ENCODE data around the gene DPH1. TPM values are rescaled to one million over a fixed set of nuclear protein-coding genes. Genes with fewer than 3 reads are reported as not detected.
"Not testable (repeated sequence)": the region's sequence is repeated elsewhere in the genome, so short reads cannot be mapped to it uniquely, and the experiment has no call there.

The DPH1 gene
- total RNA-seq, 1 donor from 2014 or later, result 35.6 TPM

DNA sequence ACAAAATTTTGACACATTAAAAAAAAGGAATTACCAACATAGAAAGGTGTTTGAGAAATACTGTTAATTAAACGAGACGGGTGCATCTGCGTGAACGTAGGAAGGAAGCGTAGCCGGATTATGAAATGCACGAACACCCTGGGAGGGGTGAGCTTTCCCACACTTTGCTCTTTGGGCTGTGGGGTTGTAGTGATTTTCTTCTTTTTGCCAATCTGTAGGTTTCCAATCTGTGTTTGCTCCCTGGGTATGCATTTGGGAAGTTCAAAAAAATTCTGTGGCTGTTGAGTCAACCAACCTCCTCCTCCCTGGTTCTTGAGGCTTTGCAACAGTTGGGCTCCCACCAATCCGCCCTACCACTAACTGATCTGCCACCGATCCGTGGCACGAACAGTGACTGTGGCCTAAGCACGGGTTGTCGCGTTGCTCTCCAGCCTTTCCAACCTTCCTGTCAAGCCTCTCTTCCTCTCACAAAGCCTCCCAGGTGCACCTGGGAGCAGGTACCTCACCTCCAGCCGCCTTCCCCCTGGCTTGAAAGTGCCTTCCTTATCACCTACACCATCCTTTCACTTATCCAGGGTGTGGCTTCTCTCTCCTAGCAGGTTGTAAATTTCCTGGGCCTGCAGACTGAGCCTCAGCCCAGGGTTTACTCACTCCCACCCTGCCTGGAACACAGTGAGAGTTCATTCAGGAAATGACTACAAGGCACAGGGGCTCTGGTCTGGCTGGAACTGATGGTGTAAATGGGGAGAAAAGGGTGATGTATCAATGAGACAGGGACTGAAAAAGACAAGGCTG is 21.4 kb upstream of the DPH1 start:
- no peak for DNase-seq (ENCODE audit: low spot score)

- no peak for DNase-seq (ENCODE audit: low spot score)
Measured at GRCh38 chr17:2009737-2010136, 20.2 kb upstream of the DPH1 start.

- DNase-seq (ENCODE audit: low spot score), result no peak
Measured at GRCh38 chr17:2011411-2012371, 18.3 kb upstream of the DPH1 start.

- DNase-seq (ENCODE audit: low spot score), result no peak
Measured at GRCh38 chr17:2012499-2012898, 17.5 kb upstream of the DPH1 start.

DNA sequence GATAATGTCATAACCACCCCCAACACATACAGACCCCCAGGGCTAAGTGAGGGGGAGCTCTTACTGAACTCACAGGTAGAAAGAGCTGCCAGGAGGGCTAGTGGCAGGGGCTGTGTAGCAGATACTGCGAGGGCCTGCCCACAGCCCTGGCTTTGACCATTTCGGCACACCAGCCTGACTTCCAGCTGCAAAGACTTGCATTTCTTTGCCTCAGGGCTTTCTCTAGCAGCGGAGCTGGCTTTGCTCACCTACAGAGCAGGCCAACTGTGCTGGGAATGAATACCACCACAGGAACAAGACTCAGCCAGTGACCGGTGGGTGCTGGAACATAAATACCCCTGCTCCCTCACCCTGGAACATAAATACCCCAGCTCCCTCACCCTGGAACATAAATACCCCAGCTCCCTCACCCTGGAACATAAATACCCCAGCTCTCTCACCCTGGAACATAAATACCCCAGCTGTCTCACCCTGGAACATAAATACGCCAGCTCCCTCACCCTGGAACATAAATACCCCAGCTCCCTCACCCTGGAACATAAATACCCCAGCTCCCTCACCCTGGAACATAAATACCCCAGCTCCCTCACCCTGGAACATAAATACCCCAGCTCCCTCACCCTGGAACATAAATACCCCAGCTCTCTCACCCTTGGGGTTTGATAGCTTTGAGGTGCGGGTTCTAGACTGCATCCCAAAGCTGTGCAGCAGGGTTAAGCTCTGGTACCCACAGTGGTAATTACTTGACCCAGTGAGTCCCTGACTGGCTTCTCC is 16.5 kb upstream of the DPH1 start:
- not testable (repeated sequence) for DNase-seq (ENCODE audit: low spot score)

DNA sequence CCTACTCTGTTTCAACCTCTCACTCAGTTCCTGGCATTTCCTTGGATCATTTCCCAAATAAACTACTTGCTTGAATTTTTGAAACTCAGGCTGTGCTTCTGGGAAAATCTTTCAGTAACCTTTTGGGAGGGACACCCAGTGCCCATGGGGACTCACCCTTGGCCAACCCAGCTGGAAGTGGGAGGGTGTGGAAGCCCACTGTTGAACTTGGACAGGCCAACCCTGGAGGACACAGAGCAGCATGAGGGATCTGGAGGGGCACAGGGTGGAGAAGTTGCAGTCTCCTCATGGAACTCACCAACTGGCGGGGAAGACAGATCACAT is 16.0 kb upstream of the DPH1 start:
- DNase-seq (ENCODE audit: low spot score), result no peak

- DNase-seq (ENCODE audit: low spot score), result no peak
Measured at GRCh38 chr17:2015314-2015713, 14.6 kb upstream of the DPH1 start.

DNA sequence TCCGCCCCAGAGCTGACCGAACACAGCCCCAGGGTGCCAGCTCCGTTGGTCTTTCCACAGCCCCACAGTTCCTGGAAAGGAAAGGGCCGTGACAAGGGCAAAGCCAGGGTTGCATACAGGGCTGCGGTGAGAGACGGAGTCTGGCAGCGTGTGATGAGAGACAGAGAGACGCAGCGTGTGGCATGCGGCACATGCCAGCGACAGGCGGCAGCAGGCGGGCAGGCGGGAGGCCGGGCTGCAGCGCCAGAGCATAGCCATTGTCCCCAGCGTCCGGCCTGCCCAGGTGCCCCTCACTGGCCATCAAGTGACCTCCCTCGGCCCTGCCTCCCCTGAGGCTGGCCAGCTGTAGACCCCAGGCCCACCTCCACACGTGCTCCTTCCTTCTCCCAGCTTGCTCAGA is 13.5 kb upstream of the DPH1 start:
- DNase-seq (ENCODE audit: low spot score), result no peak

GRCh38 chr17:2017274-2017941 is 12.5 kb upstream of the DPH1 start:
- DNase-seq (ENCODE audit: low spot score), result no peak

DNA sequence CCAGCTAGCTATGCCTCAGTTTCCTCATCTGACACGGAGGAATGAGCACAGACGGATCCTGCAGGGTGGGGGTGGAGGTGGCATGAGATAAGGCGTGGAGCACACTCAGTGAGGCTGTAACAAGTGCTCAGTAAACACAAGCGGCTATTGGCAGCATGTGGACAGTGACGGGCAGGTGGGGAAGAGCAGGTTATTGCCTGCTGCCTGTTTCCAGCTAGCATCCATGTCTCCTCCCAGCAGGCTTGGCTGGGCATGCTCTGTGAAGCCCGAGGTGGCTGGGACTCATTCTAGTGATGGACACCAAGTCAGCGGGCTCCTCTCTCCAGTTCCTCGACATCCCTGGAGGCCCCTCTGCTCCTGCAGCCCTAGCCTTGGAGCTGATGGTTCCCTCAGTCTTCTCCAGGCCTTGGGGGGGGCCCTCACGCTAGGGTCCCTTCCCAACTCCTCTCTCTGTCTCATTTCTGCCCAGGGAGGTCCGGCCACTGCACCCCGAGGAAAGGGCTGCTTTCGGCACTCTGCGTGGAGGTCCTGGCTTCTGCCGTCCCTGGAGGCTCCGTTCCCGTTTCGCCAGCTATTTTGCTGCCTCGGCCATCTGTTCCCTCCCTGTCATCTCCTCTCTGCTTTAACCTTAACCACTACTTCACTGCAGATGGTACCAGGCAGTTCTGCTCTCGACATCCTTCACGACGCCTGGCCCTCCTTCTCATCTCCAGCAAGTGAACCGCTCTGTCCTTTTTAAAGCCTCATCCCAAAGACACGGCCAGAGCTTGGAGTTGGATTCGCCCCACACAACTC is 11.0 kb upstream of the DPH1 start:
- DNase-seq (ENCODE audit: low spot score), result no peak

- DNase-seq (ENCODE audit: low spot score), result no peak
Measured at GRCh38 chr17:2019723-2020122, 10.2 kb upstream of the DPH1 start.

DNA sequence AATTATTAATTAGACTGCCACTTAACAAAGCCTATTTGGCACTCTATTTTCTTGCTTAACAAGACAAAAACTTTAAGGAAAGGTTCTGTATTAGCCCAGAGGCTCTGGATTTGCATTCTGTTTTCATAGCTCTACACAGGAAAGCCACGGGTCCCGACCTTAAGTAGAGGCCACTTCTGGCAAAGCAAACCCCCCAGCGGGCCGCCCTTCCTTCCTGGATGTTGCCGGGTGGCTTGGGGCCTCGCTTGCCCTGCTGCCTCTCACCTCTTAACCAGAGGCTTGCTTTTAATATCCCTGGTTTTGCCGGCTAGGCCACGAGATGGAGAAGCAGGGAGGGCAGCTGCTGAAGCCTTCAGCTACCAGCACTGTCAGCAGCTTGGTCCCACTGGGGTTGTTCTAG is 9.2 kb upstream of the DPH1 start:
- no peak for DNase-seq (ENCODE audit: low spot score)

DNA sequence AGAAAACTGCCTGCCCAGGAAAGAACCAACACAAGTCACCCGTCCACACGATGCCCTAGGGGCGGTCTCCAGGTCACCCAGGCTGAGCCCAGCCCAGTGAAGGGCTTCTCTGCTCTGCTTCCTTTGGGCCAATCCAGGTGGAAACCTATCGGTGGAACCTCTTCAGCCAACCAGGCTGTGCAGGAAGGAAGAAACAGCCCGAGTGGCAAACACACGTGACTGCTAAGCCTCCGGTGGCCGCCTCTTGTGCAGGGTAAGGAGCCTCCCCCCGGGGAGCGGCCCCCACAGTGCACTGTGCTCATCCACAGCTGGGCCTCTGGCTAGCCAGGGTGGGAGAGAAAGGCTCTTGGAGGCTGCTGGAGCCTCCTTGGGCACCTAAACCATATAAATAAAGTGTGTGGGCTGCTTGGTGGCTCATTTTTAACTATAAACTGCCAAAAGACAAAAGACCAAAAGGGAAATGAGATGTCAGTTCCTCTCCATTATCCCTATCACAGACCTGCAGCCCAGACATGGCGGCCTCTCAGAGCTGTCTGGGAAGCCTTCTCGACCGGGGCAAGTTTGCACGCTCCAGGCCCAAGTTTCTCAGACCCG is 7.2 kb upstream of the DPH1 start:
- no peak for DNase-seq (ENCODE audit: low spot score)

- DNase-seq (ENCODE audit: low spot score), result no peak
Measured at GRCh38 chr17:2023256-2023655, 6.7 kb upstream of the DPH1 start.

GRCh38 chr17:2023692-2024571 is 6.0 kb upstream of the DPH1 start:
- no peak for DNase-seq (ENCODE audit: low spot score)

DNA sequence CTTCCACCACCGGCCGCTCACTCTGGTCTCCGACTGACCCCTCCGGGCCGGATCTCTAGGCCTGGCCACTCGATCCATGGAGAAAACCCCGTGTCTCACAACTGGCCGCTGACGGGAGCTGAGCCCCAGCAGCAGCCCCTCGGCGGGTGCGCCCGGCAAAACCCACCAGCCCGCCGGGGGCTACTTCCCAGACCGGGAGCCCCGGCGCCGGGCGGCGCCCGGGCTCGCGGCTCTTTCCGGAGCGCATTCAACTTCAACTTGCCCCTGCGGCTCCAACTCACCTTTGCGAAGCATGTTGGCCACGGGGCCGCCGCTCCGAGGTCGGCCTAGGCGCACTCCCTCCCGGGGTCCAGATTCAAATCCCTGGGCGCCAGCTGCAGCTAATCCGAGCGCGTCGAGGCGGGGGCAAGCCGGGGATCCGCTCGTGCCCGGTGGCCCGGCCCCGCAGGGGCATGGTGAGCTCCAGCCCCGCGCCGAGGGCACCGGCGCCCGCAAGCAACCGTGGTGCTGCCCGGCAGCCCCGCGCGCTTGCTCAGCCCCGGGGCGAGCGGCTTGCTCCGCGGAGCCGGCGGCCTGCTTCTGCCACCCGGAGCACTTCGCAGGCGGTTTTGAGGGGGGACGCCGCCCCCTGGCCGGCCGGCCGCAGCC is 5.3 kb upstream of the DPH1 start:
- no peak for DNase-seq (ENCODE audit: low spot score)

DNA sequence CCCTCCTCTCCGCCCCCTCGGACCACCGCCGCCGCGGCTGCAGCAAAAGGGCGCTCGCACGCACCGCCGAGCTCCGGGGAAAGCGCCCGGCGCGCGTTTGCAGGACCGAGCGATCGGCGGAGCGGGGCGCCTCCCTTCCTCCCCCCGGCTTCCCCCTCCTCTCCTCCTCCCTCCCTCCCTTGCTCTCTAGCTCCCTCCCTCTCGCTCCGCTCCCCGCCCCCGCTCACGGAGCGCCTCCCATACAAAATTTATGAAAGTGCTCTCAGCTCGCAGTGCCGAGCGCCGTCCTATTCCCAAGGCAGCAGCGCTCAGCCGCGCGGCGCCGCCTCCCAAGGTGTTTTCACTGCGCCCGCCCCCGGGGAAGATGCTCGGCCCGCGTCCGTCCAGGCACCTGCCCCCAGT is 4.7 kb upstream of the DPH1 start, which contains the start of gene RTN4RL1:
Gene RTN4RL1 (minus strand): TSS at position 115 of the 402 bp plus-strand sequence. CDS start 469 bp downstream, outside the sequence.
- DNase-seq (ENCODE audit: low spot score), result no peak

DNA sequence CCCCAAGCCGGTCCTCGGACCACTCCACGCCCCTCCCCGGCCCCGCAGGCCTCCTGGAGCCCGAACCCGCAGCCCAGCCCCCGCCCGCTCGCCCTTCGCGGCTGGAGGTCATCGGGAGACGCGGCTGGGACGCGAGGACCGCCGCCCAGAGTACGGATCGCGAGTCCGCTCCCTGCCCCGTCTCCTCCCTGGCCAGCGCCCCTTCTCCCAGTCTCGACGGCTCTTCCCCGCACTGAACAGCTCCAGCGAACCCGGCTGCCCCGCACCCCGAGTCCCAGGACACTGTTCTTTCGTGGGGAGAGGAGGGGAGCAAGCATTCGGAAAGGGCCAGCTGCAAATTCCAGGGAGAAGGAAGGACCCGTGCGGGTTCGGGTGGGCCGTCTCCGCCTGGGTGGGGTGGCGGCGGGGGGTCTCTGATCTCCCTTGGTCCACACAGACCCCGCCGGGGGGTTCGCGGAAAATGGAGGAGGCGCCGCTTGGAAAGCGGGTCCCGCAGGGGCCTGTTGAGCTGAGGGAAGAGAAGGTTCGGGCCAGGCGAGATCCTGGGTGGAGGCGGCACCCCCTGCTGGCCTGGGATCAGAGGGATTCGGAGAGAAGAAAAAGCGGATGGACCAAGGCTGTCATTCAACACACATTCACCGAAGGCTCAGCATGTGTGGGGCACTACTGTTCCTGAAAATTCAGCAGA is 4.2 kb upstream of the DPH1 start:
- DNase-seq (ENCODE audit: low spot score), result no peak
